ENCODE results near the gene DMD. TPM values are rescaled to one million over a fixed set of nuclear protein-coding genes. Genes with fewer than 3 reads are reported as not detected.

DMD gene
- total RNA-seq, 2 experiments from 2014 or later: 0.14 to 0.37 TPM

- H3K4me3 Mint-ChIP-seq: no peak overlapping the region
- CTCF ChIA-PET: no interaction called here
Observed at GRCh38 chrX:31199840-31200114, 2011.6 kb downstream of the DMD start.

GRCh38 chrX:31199056-31199839 is 2012.1 kb downstream of the DMD start:
- no peaks in the 10 kb centered on the region for H3K27me3 Mint-ChIP-seq (ENCODE audit: low read depth)
- no peaks in the 10 kb centered on the region for H3K4me1 Mint-ChIP-seq (ENCODE audit: low read depth)
- no peak overlapping the region for H3K4me3 Mint-ChIP-seq
- H3K9me3 Mint-ChIP-seq: no peaks in the 10 kb centered on the region
- no peak overlapping the region for H3K27ac Mint-ChIP-seq
- CTCF ChIA-PET: no interaction called here
- intact Hi-C loops (cut with micrococcal nuclease): no loop called here
- no peaks in the 10 kb centered on the region for H3K36me3 Mint-ChIP-seq (ENCODE audit: low read depth)
- no peak for DNase-seq

More at GRCh38 chrX:31199840-31200114, 2011.6 kb downstream of the DMD start:
- DNase-seq: no peak
- Mint-ChIP-seq H3K9me3 (no peaks in the 10 kb centered on the region), H3K27me3 (ENCODE audit: low read depth) (no peaks in the 10 kb centered on the region), H3K36me3 (ENCODE audit: low read depth) (no peaks in the 10 kb centered on the region), H3K27ac (no peak overlapping the region), H3K4me1 (ENCODE audit: low read depth) (no peaks in the 10 kb centered on the region)
- intact Hi-C loops (cut with micrococcal nuclease): no loop called here

- Mint-ChIP-seq H3K4me1 (ENCODE audit: low read depth) (no peaks in the 10 kb centered on the region), H3K27ac (no peak overlapping the region), H3K9me3 (no peaks in the 10 kb centered on the region), H3K36me3 (ENCODE audit: low read depth) (no peaks in the 10 kb centered on the region), H3K27me3 (ENCODE audit: low read depth) (no peaks in the 10 kb centered on the region), H3K4me3 (no peak overlapping the region)
- intact Hi-C loops (cut with micrococcal nuclease): no loop called here
- no peak for DNase-seq
- CTCF ChIA-PET: no interaction called here
Observed at GRCh38 chrX:31190221-31190975, 2021.0 kb downstream of the DMD start.

DNA sequence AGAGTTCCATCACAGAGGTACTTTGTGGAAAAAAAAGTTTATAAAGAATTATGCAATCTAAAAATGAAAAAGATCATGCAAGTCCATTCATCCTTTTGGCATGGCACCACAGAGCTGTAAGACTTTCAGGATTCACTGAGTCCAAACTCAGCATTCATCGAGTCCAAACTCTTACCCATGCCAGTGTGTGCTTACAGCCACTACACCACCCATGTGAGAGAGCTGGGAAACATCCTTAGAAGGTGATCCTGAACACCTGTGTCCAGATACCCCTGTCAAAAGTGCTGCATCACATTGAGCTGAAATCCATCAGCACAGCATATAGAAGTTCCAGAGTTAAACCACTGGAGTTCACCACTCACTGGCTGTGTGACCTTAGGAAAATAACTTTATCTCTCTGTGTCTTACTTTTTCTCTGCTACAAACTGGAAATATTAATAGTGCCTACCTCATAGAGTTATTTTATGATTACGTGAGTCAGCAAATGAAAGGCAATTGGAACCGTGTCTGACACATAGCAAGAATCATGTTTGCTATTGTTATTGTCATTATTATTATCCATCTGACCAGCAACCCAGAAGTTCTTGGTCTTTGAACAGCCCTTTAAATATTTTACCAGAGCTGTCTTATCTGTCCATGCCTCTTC is 2024.5 kb downstream of the DMD start:
- no peaks in the 10 kb centered on the region for H3K4me1 Mint-ChIP-seq (ENCODE audit: low read depth)
- H3K9me3 Mint-ChIP-seq: no peaks in the 10 kb centered on the region
- no peak for DNase-seq
- no peaks in the 10 kb centered on the region for H3K36me3 Mint-ChIP-seq (ENCODE audit: low read depth)
- intact Hi-C loops (cut with micrococcal nuclease): no loop called here
- no peak overlapping the region for H3K27ac Mint-ChIP-seq
- H3K27me3 Mint-ChIP-seq (ENCODE audit: low read depth): no peaks in the 10 kb centered on the region
- CTCF ChIA-PET: no interaction called here
- H3K4me3 Mint-ChIP-seq: no peak overlapping the region

- CTCF ChIA-PET: no interaction called here
- Mint-ChIP-seq H3K36me3 (ENCODE audit: low read depth) (no peaks in the 10 kb centered on the region), H3K27ac (no peak overlapping the region)
Observed at GRCh38 chrX:31185884-31186283, 2025.5 kb downstream of the DMD start.

DNA sequence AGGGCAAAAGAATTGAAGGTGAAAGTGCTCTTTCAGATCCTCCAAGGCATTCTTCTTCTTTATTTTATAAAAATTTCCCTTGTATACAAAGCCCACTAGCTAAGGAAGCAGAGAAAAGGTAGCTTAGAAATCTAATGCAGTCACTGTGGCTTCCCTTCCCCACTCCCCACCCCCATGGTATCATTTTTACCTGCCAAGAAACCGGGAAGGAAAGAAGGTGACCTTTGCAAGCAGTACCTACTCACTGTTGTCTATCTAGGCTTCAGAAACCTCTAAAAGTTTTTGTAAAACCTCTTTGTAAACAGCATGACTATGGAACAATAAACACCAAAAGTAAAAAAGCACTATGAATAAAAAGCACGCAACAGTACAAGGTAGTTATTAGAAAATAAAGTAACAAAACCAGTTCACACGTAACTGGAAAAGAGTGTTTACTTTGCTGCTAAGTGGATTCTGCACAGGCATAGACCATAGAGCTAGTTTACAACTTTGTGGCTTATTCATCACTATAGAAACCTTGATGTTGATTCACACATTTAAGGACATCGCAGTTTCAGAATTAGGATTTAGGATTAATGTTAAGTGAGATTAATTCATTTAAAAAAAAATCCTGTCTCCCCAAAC is 2029.9 kb downstream of the DMD start:
- Mint-ChIP-seq H3K9me3 (no peaks in the 10 kb centered on the region), H3K27ac (no peak overlapping the region), H3K27me3 (ENCODE audit: low read depth) (no peaks in the 10 kb centered on the region), H3K4me1 (ENCODE audit: low read depth) (peaks cover 2% of the 10 kb centered on the region), H3K4me3 (no peak overlapping the region), H3K36me3 (ENCODE audit: low read depth) (no peaks in the 10 kb centered on the region)
- CTCF ChIA-PET: no interaction called here
- intact Hi-C loops (cut with micrococcal nuclease): no loop called here
- no peak for DNase-seq

More at GRCh38 chrX:31185884-31186283, 2025.5 kb downstream of the DMD start:
- intact Hi-C loops (cut with micrococcal nuclease): no loop called here
- Mint-ChIP-seq H3K4me3 (no peak overlapping the region), H3K9me3 (no peaks in the 10 kb centered on the region), H3K4me1 (ENCODE audit: low read depth) (no peaks in the 10 kb centered on the region), H3K27me3 (ENCODE audit: low read depth) (no peaks in the 10 kb centered on the region)
- DNase-seq: no peak

DNA sequence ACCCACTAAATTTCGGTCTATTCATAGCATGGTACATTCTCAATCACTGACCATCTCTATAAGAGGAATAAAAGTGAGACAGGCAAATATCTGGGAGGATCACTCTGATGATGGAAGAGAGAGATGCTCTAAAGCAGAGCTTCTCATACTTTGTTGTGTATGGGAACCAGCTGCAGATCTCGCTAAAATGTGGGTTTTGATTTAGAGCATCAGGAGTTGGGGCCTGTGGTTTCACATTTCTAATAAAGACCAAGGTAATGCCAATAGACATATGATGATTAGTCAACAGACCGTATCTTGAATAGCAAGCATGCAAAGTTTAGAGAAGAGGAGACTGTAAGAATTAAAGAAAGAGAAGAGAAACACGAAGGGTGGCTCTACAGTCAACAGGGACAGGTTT is 2032.1 kb downstream of the DMD start:
- CTCF ChIA-PET: no interaction called here
- no peaks in the 10 kb centered on the region for H3K27me3 Mint-ChIP-seq (ENCODE audit: low read depth)
- H3K4me3 Mint-ChIP-seq: no peak overlapping the region
- H3K4me1 Mint-ChIP-seq (ENCODE audit: low read depth): peaks cover 2% of the 10 kb centered on the region
- H3K27ac Mint-ChIP-seq: no peak overlapping the region
- DNase-seq: no peak
- no peaks in the 10 kb centered on the region for H3K36me3 Mint-ChIP-seq (ENCODE audit: low read depth)
- intact Hi-C loops (cut with micrococcal nuclease): no loop called here
- no peaks in the 10 kb centered on the region for H3K9me3 Mint-ChIP-seq

DNA sequence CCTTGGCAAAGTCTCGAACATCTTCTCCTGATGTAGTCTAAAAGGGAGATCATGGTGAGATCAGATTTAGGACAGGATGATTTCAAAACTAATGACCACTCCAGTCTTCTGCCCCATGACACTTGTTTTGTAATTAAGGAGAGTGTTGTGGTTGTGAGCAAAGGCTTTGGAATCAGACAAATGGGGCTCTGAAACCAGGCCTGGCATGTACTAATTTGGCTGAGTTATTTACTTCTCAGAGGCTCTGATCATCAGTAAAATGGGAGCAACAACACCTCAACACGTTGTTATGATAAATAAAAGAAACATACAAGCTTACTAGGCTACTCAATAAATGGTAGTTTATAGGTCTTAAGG is 2032.6 kb downstream of the DMD start:
- Mint-ChIP-seq H3K4me1 (ENCODE audit: low read depth) (peaks cover 2% of the 10 kb centered on the region), H3K27ac (no peak overlapping the region), H3K4me3 (no peak overlapping the region), H3K36me3 (ENCODE audit: low read depth) (no peaks in the 10 kb centered on the region), H3K9me3 (no peaks in the 10 kb centered on the region), H3K27me3 (ENCODE audit: low read depth) (no peaks in the 10 kb centered on the region)
- no peak for DNase-seq
- CTCF ChIA-PET: no interaction called here
- intact Hi-C loops (cut with micrococcal nuclease): loop anchor here (1.0 kb wide), 1 partner anchor 79 kb away; no protein-coding TSS in a partner anchor

GRCh38 chrX:31178064-31178768 is 2033.1 kb downstream of the DMD start:
- no peak for DNase-seq
- H3K9me3 Mint-ChIP-seq: no peaks in the 10 kb centered on the region
- peaks cover 2% of the 10 kb centered on the region for H3K4me1 Mint-ChIP-seq (ENCODE audit: low read depth)
- CTCF ChIA-PET: no interaction called here
- intact Hi-C loops (cut with micrococcal nuclease): loop anchor here (1.0 kb wide), 1 partner anchor 79 kb away; no protein-coding TSS in a partner anchor
- no peaks in the 10 kb centered on the region for H3K36me3 Mint-ChIP-seq (ENCODE audit: low read depth)
- H3K27ac Mint-ChIP-seq: no peak overlapping the region
- no peak overlapping the region for H3K4me3 Mint-ChIP-seq
- no peaks in the 10 kb centered on the region for H3K27me3 Mint-ChIP-seq (ENCODE audit: low read depth)

- H3K4me1 Mint-ChIP-seq (ENCODE audit: low read depth): no peaks in the 10 kb centered on the region
- intact Hi-C loops (cut with micrococcal nuclease): no loop called here
- CTCF ChIA-PET: interaction anchor here (1.4 kb wide), 1 partner anchor 132 kb away, joined by 3 read pairs; no protein-coding TSS in a partner anchor
- peaks cover 2% of the 10 kb centered on the region for H3K27me3 Mint-ChIP-seq (ENCODE audit: low read depth)
- H3K4me3 Mint-ChIP-seq: no peak overlapping the region
- no peaks in the 10 kb centered on the region for H3K9me3 Mint-ChIP-seq
- DNase-seq: no peak
- no peaks in the 10 kb centered on the region for H3K36me3 Mint-ChIP-seq (ENCODE audit: low read depth)
- no peak overlapping the region for H3K27ac Mint-ChIP-seq
Observed at GRCh38 chrX:31170792-31171191, 2040.6 kb downstream of the DMD start.

DNA sequence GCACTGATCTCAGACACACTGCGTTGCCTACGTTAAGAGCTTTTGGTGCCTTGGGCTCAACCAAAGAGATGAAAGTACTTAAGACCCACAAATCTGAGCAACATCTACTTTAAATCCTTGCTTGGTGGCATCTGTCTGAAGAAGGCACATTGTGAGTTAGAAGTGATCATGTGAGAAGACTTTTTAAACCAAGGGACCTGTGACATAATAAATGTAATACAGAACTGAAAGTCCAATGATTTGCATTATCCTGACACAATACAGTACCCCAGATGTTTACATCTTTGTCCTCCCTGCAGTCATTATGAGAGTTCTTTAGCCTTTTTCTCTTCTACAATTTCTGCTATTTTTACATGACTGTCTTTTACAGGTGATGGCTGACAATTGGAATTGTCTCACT is 2042.8 kb downstream of the DMD start:
- no peaks in the 10 kb centered on the region for H3K36me3 Mint-ChIP-seq (ENCODE audit: low read depth)
- H3K27me3 Mint-ChIP-seq (ENCODE audit: low read depth): peaks cover 3% of the 10 kb centered on the region
- H3K4me3 Mint-ChIP-seq: no peak overlapping the region
- H3K27ac Mint-ChIP-seq: no peak overlapping the region
- H3K4me1 Mint-ChIP-seq (ENCODE audit: low read depth): no peaks in the 10 kb centered on the region
- CTCF ChIA-PET: no interaction called here
- no peak for DNase-seq
- intact Hi-C loops (cut with micrococcal nuclease): no loop called here
- H3K9me3 Mint-ChIP-seq: peaks cover under 1% of the 10 kb centered on the region

DNA sequence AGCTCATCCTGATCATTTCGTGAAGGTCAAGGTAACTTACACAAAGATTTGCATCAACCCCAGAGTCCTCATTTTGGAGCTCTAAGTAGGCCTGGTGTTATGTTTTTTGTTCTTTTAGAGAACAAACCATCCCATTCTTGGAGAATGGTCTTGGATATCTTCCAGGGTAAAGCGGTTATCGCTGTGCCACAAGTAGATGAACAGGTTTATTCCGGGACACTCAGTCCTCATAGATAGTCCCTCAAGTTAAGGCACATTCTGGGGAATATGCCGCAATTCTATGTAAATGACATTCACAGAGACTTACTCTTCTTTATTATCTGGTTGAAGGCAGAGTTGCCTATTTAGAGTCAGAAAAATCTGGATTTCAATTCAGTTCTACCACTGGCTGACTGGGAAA is 2044.5 kb downstream of the DMD start:
- H3K9me3 Mint-ChIP-seq: peaks cover 5% of the 10 kb centered on the region
- CTCF ChIA-PET: no interaction called here
- DNase-seq: no peak
- intact Hi-C loops (cut with micrococcal nuclease): no loop called here
- no peaks in the 10 kb centered on the region for H3K4me1 Mint-ChIP-seq (ENCODE audit: low read depth)
- H3K4me3 Mint-ChIP-seq: no peak overlapping the region
- H3K36me3 Mint-ChIP-seq (ENCODE audit: low read depth): no peaks in the 10 kb centered on the region
- peaks cover 7% of the 10 kb centered on the region for H3K27me3 Mint-ChIP-seq (ENCODE audit: low read depth)
- H3K27ac Mint-ChIP-seq: no peak overlapping the region
